ENCODE results near the gene SORBS2. TPM values are rescaled to one million over a fixed set of nuclear protein-coding genes. Genes with fewer than 3 reads are reported as not detected.

The SORBS2 gene
- total and polyA plus RNA-seq, 2 donors (not counting 3 experiments of a cell fraction or from before 2014, with no cell fraction given): 69.8 to 82.5 TPM

- intact Hi-C loops (cut with micrococcal nuclease): no loop called here
- Histone ChIP-seq H4K20me1 (replicated peaks; ENCODE audit: control insufficient read depth, extremely low read depth, insufficient read depth, low read length) (no peaks in the 10 kb centered on the region), H3K4me1 (ENCODE audit: control insufficient read depth, extremely low read depth, insufficient read depth, low read length) (peaks cover 6% of the 10 kb centered on the region), H3K36me3 (ENCODE audit: control insufficient read depth in 2 of 2, extremely low read depth in 1 of 2, insufficient read depth in 2 of 2, low read length in 2 of 2) (no peaks in the 10 kb centered on the region), H3K27ac (ENCODE audit: insufficient read depth, low read depth, low read length) (no peak overlapping the region), H2AFZ (ENCODE audit: low read depth, low read length) (no peak overlapping the region), H3K9me1 (replicated peaks; ENCODE audit: control insufficient read depth, extremely low read depth, insufficient read depth, low read length) (no peaks in the 10 kb centered on the region), H3K79me2 (ENCODE audit: control insufficient read depth, insufficient read depth, low read length) (no peaks in the 10 kb centered on the region), H3K4me3 (replicated peaks in 1 of 3; ENCODE audit: insufficient read depth in 1 of 3, low read depth in 1 of 3, low read length in 3 of 3) (no peak overlapping the region), H3K9me3 (replicated peaks; ENCODE audit: control insufficient read depth, insufficient read depth, low read length) (no peaks in the 10 kb centered on the region), H3K27me3 (ENCODE audit: control insufficient read depth in 2 of 2, insufficient read depth in 2 of 2, low read length in 2 of 2) (peaks cover 0 to 10% of the 10 kb centered on the region in 2 experiments), H3K9ac (replicated peaks; ENCODE audit: extremely low read depth, insufficient read depth, low read length) (no peak overlapping the region), H3K4me2 (ENCODE audit: insufficient read depth, low read length) (no peak overlapping the region)
- no peak for TF ChIP-seq MYC (IDR thresholded peaks at IDR 0.05; ENCODE audit: low read depth, low read length)
- TF ChIP-seq CTCF (IDR thresholded peaks at IDR 0.05; ENCODE audit: extremely low read depth in 1 of 2, insufficient read depth in 1 of 2, low read depth in 1 of 2, low read length in 2 of 2): no peak
- no peak for TF ChIP-seq EZH2 (IDR thresholded peaks at IDR 0.05; ENCODE audit: borderline replicate concordance, low read depth, low read length, severe bottlenecking)
- no peak for TF ChIP-seq GATA2 (IDR thresholded peaks at IDR 0.05; ENCODE audit: insufficient read depth, insufficient read length, low read depth, low read length)
- TF ChIP-seq JUN (IDR thresholded peaks at IDR 0.05; ENCODE audit: borderline replicate concordance, insufficient read depth, insufficient read length, low read depth): no peak
- TF ChIP-seq, protein P1, sequence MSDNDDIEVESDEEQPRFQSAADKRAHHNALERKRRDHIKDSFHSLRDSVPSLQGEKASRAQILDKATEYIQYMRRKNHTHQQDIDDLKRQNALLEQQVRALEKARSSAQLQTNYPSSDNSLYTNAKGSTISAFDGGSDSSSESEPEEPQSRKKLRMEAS (IDR thresholded peaks at IDR 0.05; ENCODE audit: insufficient read depth, insufficient read length): no peak
- no peak for TF ChIP-seq POLR2AphosphoS5 (IDR thresholded peaks at IDR 0.05; ENCODE audit: insufficient read depth, low read depth, low read length)
- no peak for TF ChIP-seq FOS (IDR thresholded peaks at IDR 0.05; ENCODE audit: borderline replicate concordance, insufficient read depth, low read length)
- dilution Hi-C loops (cut with MboI; ENCODE audit: extremely low pct_ligation_motif_present, low sequenced_read_pairs): no loop called here
- peak; percentile 9 for DNase-seq (ENCODE audit: low read depth, low spot score)
- CTCF ChIA-PET: interaction anchor here (1.3 to 1.5 kb wide), 2 partner anchors 55 to 57 kb away, joined by 3 to 5 read pairs; no protein-coding TSS in a partner anchor
- no peak for FAIRE-seq
- POLR2A ChIA-PET: interaction anchor here (1.1 kb wide), 1 partner anchor 12 kb away, joined by 4 read pairs; no protein-coding TSS in a partner anchor
- BruUV-seq (replicated peaks): no TSS peak
Observed at GRCh38 chr4:185540487-185541120, 271.4 kb downstream of the SORBS2 start.

All from endothelial cell of umbilical vein (primary cell).